Neuron (in vitro differentiated cells): Measurements from ENCODE around the gene MTF2.
"Not testable (repeated sequence)": the region's sequence is repeated elsewhere in the genome, so short reads cannot be mapped to it uniquely, and the experiment has no call there.

Experiments used
- H2AFZ ChIP-seq: one replicate; pipeline ENCODE4 v1.6.1; 2013; ENCODE audit warnings: low read depth, mild to moderate bottlenecking, inconsistent platforms, low read length, moderate library complexity
- H3K27me3 ChIP-seq: one replicate; pipeline ENCODE4 v1.6.1; 2013; ENCODE audit warnings: low read length; ENCODE audit not compliant: insufficient read depth
- H3K36me3 ChIP-seq: one replicate; pipeline ENCODE4 v1.6.1; 2013; ENCODE audit warnings: low read length; ENCODE audit not compliant: insufficient read depth
- H3K4me1 ChIP-seq: one replicate; pipeline ENCODE4 v1.6.1; 2013; ENCODE audit warnings: low read length; ENCODE audit not compliant: insufficient read depth
- H3K4me3 ChIP-seq: 2 replicates; pipeline ENCODE4 v1.5.1; 2013; ENCODE audit warnings: mild to moderate bottlenecking, low read length, moderate library complexity
- H3K9me3 ChIP-seq: one replicate; pipeline ENCODE4 v1.6.1; 2013; ENCODE audit warnings: low read length

The MTF2 gene

GRCh38 chr1:93159337-93159736, 80.3 kb downstream of the MTF2 start:
- Histone ChIP-seq H3K36me3 (peaks cover 22% of the 10 kb centered on the region), H3K4me3 (no peak overlapping the region), H3K9me3 (no peaks in the 10 kb centered on the region), H2AFZ (no peak overlapping the region), H3K27me3 (no peaks in the 10 kb centered on the region), H3K4me1 (peaks cover 7% of the 10 kb centered on the region)

GRCh38 chr1:93163314-93163713, 84.2 kb downstream of the MTF2 start:
- not testable (repeated sequence) for H3K9me3 ChIP-seq, H2AFZ ChIP-seq, H3K4me1 ChIP-seq, H3K36me3 ChIP-seq, H3K27me3 ChIP-seq, H3K4me3 ChIP-seq

GRCh38 chr1:93164816-93165215, 85.7 kb downstream of the MTF2 start:
- Histone ChIP-seq H3K36me3 (no peaks in the 10 kb centered on the region), H3K4me1 (peaks cover 7% of the 10 kb centered on the region), H3K9me3 (no peaks in the 10 kb centered on the region), H2AFZ (no peak overlapping the region), H3K4me3 (no peak overlapping the region), H3K27me3 (no peaks in the 10 kb centered on the region)

- not testable (repeated sequence) for H2AFZ ChIP-seq, H3K36me3 ChIP-seq, H3K4me1 ChIP-seq, H3K27me3 ChIP-seq, H3K9me3 ChIP-seq, H3K4me3 ChIP-seq
These were observed 86.8 kb downstream of the MTF2 start for GRCh38 chr1:93165895-93166294.

- Histone ChIP-seq H2AFZ (no peak overlapping the region), H3K36me3 (no peaks in the 10 kb centered on the region), H3K9me3 (no peaks in the 10 kb centered on the region), H3K27me3 (no peaks in the 10 kb centered on the region), H3K4me3 (no peak overlapping the region), H3K4me1 (no peaks in the 10 kb centered on the region)
These were observed 87.9 kb downstream of the MTF2 start for GRCh38 chr1:93167006-93167405.

- H3K27me3 ChIP-seq, H2AFZ ChIP-seq: not testable (repeated sequence)
These were observed 91.1 kb downstream of the MTF2 start for GRCh38 chr1:93170141-93170678.

GRCh38 chr1:93171549-93172034, 92.5 kb downstream of the MTF2 start:
- H3K4me1 ChIP-seq, result no peaks in the 10 kb centered on the region
- H2AFZ ChIP-seq, result no peak overlapping the region
- H3K4me3 ChIP-seq, result no peak overlapping the region
- H3K9me3 ChIP-seq, result no peaks in the 10 kb centered on the region
- H3K36me3 ChIP-seq, result no peaks in the 10 kb centered on the region
- no peaks in the 10 kb centered on the region for H3K27me3 ChIP-seq

More at GRCh38 chr1:93170141-93170678, 91.1 kb downstream of the MTF2 start:
- H3K9me3 ChIP-seq, H3K36me3 ChIP-seq, H3K4me1 ChIP-seq, H3K4me3 ChIP-seq: not testable (repeated sequence)

GRCh38 chr1:93172778-93173177, 93.7 kb downstream of the MTF2 start:
- H3K4me3 ChIP-seq, result no peak overlapping the region
- H2AFZ ChIP-seq, result no peak overlapping the region
- no peaks in the 10 kb centered on the region for H3K9me3 ChIP-seq
- H3K36me3 ChIP-seq, result no peaks in the 10 kb centered on the region
- H3K27me3 ChIP-seq, result no peaks in the 10 kb centered on the region
- H3K4me1 ChIP-seq, result no peaks in the 10 kb centered on the region

GRCh38 chr1:93174638-93175037, 95.6 kb downstream of the MTF2 start:
- H3K36me3 ChIP-seq, H3K4me1 ChIP-seq, H3K27me3 ChIP-seq, H3K9me3 ChIP-seq, H3K4me3 ChIP-seq, H2AFZ ChIP-seq: not testable (repeated sequence)

- no peaks in the 10 kb centered on the region for H3K9me3 ChIP-seq
These were observed 98.9 kb downstream of the MTF2 start for GRCh38 chr1:93177991-93178390.

GRCh38 chr1:93178418-93178817, 99.3 kb downstream of the MTF2 start:
- Histone ChIP-seq H3K9me3 (no peaks in the 10 kb centered on the region), H3K4me3 (peak overlapping the region; percentile 65), H3K36me3 (no peaks in the 10 kb centered on the region), H3K4me1 (peaks cover 14% of the 10 kb centered on the region), H3K27me3 (no peaks in the 10 kb centered on the region), H2AFZ (no peak overlapping the region)

More at GRCh38 chr1:93177991-93178390, 98.9 kb downstream of the MTF2 start:
- no peaks in the 10 kb centered on the region for H3K27me3 ChIP-seq
- H2AFZ ChIP-seq, result no peak overlapping the region
- no peaks in the 10 kb centered on the region for H3K36me3 ChIP-seq
- peak overlapping the region; percentile 65 for H3K4me3 ChIP-seq
- H3K4me1 ChIP-seq, result peaks cover 14% of the 10 kb centered on the region

GRCh38 chr1:93179886-93180722, 101.0 kb downstream of the MTF2 start, which contains the start of gene TMED5:
TSS of gene TMED5 (minus strand) at chr1:93180413. CDS start at chr1:93180242, 171 bp downstream.
- H3K9me3 ChIP-seq, result no peaks in the 10 kb centered on the region
- peak within 1 kb of the TSS; percentile 75 for H2AFZ ChIP-seq
- no peaks in the 10 kb centered on the region for H3K36me3 ChIP-seq
- H3K4me3 ChIP-seq, result peak within 1 kb of the TSS; percentile 93
- peaks cover 14% of the 10 kb centered on the region for H3K4me1 ChIP-seq
- H3K27me3 ChIP-seq, result no peaks in the 10 kb centered on the region

- Histone ChIP-seq H3K4me3 (peak within 1 kb of the TSS; percentile 93), H3K36me3 (peaks cover under 1% of the 10 kb centered on the region), H3K27me3 (no peaks in the 10 kb centered on the region), H3K4me1 (peaks cover 14% of the 10 kb centered on the region), H2AFZ (peak within 1 kb of the TSS; percentile 75), H3K9me3 (no peaks in the 10 kb centered on the region)
These were observed 101.9 kb downstream of the MTF2 start, which contains the start of gene CCDC18 for GRCh38 chr1:93180723-93181613. TSS of gene CCDC18 (plus strand) at chr1:93180724. CDS start at chr1:93183362, 2,638 bp downstream.
